TTC549 (cell line): ENCODE data around the gene LINGO1.

Experiments
- FAIRE-seq: peaks from 2 replicates; lab custom pipeline; 2012; peaks lifted over from hg19 to GRCh38; lab: Jason Lieb, UNC

Gene LINGO1

GRCh38 chr15:77592758-77593157 lies 40.0 kb downstream of the LINGO1 start:
- FAIRE-seq: no peak

DNA sequence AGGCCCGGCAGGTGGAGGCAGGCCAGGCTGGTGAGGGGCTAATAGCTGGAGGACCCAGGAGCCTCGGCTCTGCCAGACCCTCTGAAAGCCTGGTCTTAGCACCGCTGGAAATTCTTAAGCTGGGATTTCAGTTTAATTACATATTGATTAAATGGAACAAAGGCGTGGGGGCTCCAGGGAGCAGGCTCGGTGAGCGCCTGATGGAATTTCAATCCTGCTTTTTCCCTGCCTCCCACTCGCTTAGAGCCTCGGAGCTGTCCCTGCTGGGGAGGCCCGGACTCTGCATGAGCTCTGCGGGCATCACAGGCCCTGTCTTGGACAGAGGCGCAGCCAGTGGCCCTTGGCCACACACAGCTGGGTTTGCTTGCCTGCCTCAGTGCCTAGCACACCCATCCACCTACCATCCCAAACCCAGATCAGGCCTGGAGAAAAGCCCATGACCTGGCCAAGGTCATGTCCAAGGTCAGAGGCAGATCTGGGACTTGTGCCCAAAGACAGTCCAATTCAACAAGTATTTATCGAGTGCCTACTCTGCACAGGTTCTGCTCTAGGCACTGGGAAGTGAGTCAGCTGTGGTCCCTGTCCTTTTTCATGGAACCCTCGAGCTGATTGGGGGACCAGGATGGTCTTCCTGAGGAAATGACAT lies 40.6 kb downstream of the LINGO1 start:
- no peak for FAIRE-seq

DNA sequence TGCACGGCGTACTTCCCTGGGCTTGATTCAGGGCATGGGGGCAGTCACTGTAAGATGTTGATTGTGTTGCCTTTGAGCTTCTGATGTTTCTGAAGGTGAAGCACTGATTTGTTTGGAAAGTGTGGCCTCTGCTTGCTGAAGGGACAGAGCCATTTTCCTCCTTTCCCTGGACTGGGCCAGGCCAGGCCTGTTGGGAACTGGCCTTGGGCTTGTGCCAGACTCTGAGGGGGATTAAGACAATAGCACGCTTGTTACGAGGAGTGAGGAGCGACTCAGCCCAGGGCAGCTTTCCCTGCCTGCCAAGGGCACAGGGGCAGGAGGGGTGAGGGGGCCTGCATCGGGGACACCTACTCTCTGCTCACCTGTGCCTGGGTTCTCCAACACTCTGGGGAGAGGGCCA lies 42.9 kb downstream of the LINGO1 start:
- FAIRE-seq: no peak

GRCh38 chr15:77588126-77588525 lies 44.6 kb downstream of the LINGO1 start:
- no peak for FAIRE-seq

DNA sequence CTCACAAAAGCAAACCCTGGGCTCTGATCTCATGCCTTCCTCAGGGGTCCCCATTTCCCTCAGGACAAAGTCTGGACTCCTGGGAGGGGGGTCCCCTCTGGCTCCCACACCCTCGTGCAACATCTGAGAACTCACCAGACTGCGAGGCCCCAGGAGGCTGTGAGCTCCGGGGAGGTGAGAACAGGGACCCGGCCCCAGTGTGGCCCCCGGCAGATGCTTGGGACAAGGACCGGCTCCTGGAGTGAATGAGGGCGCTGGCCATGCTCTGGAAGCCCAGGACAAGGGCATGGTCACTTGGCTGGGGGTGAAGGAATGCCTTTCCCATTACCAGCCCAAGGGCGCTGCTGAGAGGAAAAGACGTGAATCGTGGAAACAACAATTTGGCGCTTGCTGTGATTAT lies 48.0 kb downstream of the LINGO1 start:
- no peak for FAIRE-seq

- no peak for FAIRE-seq
These were observed 48.5 kb downstream of the LINGO1 start for GRCh38 chr15:77584201-77584600.

GRCh38 chr15:77582763-77583162 lies 49.9 kb downstream of the LINGO1 start:
- no peak for FAIRE-seq

- FAIRE-seq: no peak
These were observed 50.7 kb downstream of the LINGO1 start for GRCh38 chr15:77581896-77582569.

DNA sequence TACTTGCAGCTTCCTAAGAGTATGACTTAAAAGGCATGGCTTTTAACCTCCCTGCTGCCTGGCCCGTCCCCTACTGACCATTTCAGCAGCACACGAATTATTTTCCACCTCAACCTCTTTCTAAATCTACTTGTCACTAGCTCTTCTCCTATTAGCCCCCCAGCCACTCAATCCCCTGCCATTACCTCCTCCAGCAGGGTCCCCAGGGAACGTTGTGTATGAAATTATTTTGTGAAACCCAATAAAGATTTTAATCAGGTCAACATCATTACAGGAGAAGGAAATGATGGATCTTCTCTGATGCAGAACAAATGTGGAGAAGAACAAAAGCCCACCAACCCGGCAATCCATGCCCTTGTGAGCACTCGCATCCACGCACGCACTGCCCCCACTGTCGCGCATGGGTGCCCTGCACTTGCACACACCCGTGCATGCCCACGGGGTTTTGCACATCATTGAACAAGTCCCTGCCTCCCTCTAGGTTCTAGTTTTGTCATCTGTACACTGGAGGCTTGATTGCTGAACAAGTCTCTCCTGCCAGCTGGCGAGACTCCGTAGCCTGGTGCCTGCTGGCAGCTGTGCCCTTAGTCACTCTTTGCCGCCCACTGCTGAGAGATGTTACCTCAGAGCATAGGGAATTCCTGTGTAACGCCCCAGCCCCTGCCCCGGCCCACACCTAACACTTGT lies 51.6 kb downstream of the LINGO1 start:
- FAIRE-seq: no peak

DNA sequence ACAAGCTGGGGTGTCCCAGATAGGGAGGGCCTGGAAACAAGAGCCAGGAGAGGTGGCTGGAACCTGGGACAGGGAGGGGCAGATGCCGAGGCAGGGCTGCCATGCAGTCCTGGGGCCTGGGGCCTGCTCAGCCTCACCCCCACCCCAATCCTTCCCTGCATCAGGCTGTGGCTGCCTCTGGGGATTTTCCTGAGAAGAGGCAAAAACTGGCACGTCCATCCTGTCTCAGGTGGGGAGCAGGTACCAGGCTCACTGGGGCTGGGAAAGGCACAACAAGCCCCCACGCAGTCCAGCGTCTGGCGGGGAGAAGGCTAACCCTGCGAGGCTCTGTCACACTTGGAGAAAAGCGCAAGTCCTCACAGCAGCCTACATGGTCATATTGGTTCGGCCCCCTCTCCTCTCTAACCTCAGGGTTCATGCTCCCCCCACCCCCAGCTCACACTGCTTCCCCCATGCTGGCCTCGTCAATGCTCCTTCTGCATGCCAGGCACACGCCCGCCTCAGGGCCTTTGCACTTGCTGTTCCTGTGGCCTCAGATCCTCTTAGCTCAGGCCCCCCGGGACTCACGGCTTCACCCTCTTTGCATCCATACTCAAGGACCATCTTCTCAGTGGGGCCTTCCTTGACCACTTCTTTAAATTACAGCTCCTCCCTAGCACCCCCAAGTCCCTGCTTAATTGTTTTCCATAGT lies 53.1 kb downstream of the LINGO1 start:
- no peak for FAIRE-seq

GRCh38 chr15:77578641-77579372 lies 53.9 kb downstream of the LINGO1 start:
- no peak for FAIRE-seq

GRCh38 chr15:77577366-77577950 lies 55.3 kb downstream of the LINGO1 start:
- no peak for FAIRE-seq

DNA sequence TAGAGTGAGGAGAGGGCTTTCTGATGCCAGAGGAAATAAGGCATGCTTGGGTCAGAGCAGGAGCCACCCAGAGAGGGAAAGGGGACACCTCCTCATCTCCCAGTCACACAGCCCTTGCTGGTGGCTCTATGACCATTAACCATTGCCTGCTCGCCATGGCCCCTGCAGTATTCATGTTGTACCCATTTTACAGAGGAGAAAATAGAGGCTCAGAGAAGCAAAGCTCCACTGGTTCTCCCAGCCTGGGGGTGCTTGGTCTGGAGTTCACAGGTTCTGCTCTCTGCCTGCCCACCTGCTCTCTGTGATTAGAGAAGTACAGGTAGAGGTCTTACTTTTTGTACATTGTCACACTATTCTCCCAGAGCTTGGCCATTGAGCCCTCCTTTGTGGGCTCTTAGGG lies 56.2 kb downstream of the LINGO1 start:
- FAIRE-seq: no peak

GRCh38 chr15:77575203-77575934 lies 57.3 kb downstream of the LINGO1 start:
- FAIRE-seq: no peak

DNA sequence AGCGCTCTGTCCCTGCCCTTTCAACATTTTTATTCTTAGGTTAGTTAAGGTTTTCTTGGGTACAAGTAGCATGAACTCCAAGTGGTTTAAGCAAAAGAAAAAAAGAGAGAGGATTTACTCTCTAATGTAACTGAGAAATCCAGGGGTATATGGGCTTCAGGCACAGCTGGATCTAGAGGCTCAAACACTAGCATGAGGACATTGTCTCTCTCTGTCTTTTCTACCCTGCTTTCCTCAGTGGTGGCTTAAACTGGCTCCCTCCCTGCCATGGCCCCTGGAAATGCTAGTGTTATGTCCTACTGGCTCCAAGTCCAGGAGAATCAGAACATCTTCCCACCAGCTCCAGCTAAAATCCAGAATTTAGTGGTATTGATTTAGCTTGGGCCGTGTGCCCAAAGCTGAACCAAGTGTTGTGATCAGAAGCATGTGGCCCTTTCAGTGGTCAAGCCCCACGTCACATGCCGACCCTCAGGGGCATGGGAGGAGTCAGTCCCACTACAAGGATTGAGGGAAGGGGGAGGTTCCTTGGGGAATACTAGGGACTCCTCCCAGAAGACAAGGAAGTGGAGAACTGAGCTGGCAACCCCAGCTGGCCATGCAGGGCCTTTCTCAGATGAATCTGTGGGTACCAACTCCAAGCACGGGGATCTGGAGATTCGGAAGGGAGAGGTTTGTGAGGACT lies 58.0 kb downstream of the LINGO1 start:
- no peak for FAIRE-seq

- FAIRE-seq: no peak
These were observed 58.9 kb downstream of the LINGO1 start for GRCh38 chr15:77573802-77574201.

- no peak for FAIRE-seq
These were observed 60.5 kb downstream of the LINGO1 start for GRCh38 chr15:77572186-77572585.

- no peak for FAIRE-seq
These were observed 61.0 kb downstream of the LINGO1 start for GRCh38 chr15:77571741-77572140.

DNA sequence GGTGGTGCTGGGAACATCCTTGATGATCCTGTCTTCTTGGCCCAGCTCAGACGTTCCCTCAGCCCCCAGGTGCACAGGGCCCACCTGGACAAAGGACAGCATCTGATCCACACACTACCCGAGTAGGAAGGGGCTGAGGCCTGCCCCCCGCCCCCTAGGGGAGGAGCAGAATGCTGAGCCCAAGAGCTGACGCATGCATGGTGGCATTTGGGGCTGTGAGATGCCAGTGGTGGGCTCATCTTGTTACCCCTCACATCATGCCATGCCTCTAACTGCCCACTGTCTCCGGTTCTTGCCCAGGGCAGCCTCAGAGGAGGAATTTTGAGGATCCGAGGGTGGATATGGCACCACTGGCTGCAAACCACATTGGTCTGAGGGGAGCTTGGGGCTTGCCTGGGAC lies 61.5 kb downstream of the LINGO1 start:
- no peak for FAIRE-seq

- FAIRE-seq: no peak
These were observed 63.0 kb downstream of the LINGO1 start for GRCh38 chr15:77569729-77570125.
